ENCODE data around the gene GAL3ST1. TPM values are rescaled to one million over a fixed set of nuclear protein-coding genes. Genes with fewer than 3 reads are reported as not detected.
"Not testable (repeated sequence)": the region's sequence is repeated elsewhere in the genome, so short reads cannot be mapped to it uniquely, and the experiment has no call there.

GAL3ST1 gene, protein sequence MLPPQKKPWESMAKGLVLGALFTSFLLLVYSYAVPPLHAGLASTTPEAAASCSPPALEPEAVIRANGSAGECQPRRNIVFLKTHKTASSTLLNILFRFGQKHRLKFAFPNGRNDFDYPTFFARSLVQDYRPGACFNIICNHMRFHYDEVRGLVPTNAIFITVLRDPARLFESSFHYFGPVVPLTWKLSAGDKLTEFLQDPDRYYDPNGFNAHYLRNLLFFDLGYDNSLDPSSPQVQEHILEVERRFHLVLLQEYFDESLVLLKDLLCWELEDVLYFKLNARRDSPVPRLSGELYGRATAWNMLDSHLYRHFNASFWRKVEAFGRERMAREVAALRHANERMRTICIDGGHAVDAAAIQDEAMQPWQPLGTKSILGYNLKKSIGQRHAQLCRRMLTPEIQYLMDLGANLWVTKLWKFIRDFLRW
- polyA plus RNA-seq (2011; rRNA removed) (not detected in 2 replicates), polyA minus RNA-seq (2011; rRNA and poly(A)+ RNA removed) (not detected in 2 replicates)

DNA sequence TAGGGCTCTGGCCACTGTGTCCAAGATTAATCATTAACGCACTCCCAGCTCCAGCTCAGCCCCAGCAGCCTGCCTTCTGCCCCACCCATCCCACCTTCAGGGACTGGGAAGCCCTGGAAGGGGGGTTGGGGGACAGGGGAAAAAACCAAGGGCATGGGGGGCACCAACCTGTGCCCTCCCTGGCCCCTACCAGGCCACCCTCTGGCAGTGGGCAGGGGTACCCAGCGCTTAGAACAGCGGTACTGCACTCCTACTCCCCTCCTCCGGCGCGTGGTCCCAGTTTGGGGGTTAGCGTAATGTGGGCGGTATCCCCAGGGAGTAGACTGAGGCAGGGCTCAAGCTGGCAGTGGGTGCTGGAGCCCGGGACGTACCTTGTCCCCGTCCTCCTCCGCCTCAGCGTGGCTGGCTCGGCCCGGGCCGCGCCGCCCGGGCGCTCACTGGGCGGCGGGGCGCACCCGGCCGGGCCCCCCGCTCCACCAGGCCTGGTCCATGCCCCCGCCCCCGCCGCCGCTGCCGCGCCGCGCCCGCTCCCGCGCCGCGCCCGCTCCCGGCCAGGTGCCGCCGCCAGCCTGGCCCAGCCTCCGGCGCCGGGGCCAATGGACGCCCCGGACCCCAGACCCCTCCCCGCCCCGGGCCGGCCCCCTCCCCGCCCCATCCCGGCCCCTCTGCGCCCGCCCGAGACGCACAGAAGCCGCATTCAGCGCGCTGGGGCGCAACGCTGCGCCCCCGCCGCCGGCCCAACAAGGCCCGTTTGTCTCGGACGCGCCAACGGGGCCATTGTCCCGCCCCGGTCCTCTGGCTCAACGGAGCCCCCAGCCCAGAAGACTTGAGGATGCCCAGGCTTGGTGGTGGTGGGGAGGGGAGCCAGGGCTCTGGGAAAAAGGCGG is at the start of gene GAL3ST1:
Gene GAL3ST1, minus strand, starts transcription at position 571 of the 887 bp plus-strand sequence. CDS start 17,273 bp downstream, outside the sequence.
- Histone ChIP-seq H3K4me3 (ENCODE audit: low read depth, low read length) (no peak within 1 kb of the TSS), H3K27me3 (ENCODE audit: control insufficient read depth, insufficient read depth, low read length) (peaks cover 7% of the 10 kb centered on the region; the same call in 1 of the 2 replicates), H3K36me3 (ENCODE audit: control insufficient read depth, insufficient read depth, low read length) (peaks cover 22% of the 10 kb centered on the region)
- TF ChIP-seq, protein P1, sequence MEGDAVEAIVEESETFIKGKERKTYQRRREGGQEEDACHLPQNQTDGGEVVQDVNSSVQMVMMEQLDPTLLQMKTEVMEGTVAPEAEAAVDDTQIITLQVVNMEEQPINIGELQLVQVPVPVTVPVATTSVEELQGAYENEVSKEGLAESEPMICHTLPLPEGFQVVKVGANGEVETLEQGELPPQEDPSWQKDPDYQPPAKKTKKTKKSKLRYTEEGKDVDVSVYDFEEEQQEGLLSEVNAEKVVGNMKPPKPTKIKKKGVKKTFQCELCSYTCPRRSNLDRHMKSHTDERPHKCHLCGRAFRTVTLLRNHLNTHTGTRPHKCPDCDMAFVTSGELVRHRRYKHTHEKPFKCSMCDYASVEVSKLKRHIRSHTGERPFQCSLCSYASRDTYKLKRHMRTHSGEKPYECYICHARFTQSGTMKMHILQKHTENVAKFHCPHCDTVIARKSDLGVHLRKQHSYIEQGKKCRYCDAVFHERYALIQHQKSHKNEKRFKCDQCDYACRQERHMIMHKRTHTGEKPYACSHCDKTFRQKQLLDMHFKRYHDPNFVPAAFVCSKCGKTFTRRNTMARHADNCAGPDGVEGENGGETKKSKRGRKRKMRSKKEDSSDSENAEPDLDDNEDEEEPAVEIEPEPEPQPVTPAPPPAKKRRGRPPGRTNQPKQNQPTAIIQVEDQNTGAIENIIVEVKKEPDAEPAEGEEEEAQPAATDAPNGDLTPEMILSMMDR (IDR thresholded peaks at IDR 0.05; ENCODE audit: insufficient read depth, low read depth, low read length): no peak
- ChIA-PET POLR2A (no interaction called here), CTCF (no interaction called here)
- no peak for DNase-seq (ENCODE audit: low read depth)

DNA sequence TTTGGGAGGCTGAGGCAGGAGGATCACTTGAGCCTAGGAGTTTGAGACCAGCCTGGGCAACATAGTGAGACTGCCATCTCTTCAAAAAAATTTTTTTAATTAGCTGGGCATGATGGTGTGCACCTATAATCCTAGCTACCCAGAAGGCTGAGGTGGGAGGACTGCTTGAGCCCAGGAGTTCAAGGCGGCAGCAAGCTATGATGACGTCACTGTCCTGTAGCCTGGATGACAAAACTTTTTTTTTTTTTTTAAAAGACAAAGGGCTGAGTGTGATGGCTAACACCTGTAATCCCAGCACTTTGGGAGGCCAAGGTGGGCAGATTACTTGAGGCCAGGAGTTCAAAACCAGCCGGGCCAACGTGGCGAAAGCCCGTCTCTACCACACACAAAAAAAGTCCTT is 45.4 kb upstream of the GAL3ST1 start:
- not testable (repeated sequence) for H3K36me3 ChIP-seq (ENCODE audit: control insufficient read depth, insufficient read depth, low read length); H3K4me3 ChIP-seq (ENCODE audit: low read depth, low read length); DNase-seq (ENCODE audit: low read depth); H3K27me3 ChIP-seq (ENCODE audit: control insufficient read depth, insufficient read depth, low read length)
- ChIA-PET CTCF (interaction anchor here (1.2 to 2.1 kb wide), 3 partner anchors 14 to 135 kb away, joined by 4 to 13 read pairs (median 5); partner anchors contain the start of gene SLC35E4), POLR2A (interaction anchor here (0.6 kb wide), 1 partner anchor 21 kb away, joined by 3 read pairs; no protein-coding TSS in a partner anchor)

DNA sequence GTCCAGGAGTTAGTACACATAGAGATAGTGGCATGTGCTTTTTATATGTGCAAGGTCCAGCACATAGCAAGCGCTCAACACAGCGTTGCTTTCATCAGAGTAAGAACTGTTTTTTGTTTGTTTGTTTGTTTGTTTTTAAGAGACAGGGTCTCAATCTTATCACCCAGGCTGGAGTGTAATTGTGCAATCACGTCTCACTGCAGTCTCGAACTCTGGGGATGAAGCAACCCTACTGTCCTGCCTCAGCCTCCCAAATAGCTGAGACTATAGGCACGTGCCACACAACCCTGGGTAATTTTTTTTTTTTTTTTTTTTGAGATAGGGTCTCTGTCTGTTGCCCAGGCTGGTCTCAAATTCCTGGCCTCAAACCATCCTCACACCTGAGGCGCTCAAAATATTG is 43.4 kb upstream of the GAL3ST1 start:
- Histone ChIP-seq H3K4me3 (ENCODE audit: low read depth, low read length) (no peak overlapping the region), H3K27me3 (ENCODE audit: control insufficient read depth, insufficient read depth, low read length) (no peaks in the 10 kb centered on the region; the same call in 1 of the 2 replicates), H3K36me3 (ENCODE audit: control insufficient read depth, insufficient read depth, low read length) (no peaks in the 10 kb centered on the region)
- CTCF ChIA-PET: interaction anchor here (1.0 to 2.1 kb wide), 2 partner anchors 16 to 137 kb away, joined by 4 to 5 read pairs; no protein-coding TSS in a partner anchor
- POLR2A ChIA-PET: no interaction called here
- TF ChIP-seq, protein P1 (IDR thresholded peaks at IDR 0.05; ENCODE audit: insufficient read depth, low read depth, low read length): no peak
- no peak for DNase-seq (ENCODE audit: low read depth)

DNA sequence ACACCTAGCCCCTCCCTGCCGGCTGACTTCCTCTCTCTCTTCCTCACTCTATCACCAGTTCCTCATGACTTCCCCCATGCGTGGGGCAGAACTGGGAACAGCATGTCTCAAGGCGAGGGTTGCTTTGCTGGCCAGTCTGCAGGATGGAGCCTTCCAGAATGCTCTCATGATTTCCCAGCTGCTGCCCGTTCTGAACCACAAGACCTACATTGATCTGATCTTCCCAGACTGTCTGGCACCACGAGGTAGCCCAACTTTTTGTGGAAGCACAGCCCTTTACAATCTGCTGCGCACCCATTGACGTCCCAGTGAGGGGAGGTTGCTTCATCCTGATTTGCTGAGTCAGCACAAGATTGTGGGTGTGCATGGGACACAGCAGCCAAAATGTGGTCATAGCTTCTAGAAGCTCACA is 41.1 kb upstream of the GAL3ST1 start:
- Histone ChIP-seq H3K27me3 (ENCODE audit: control insufficient read depth, insufficient read depth, low read length) (no peaks in the 10 kb centered on the region; the same call in 1 of the 2 replicates), H3K36me3 (ENCODE audit: control insufficient read depth, insufficient read depth, low read length) (no peaks in the 10 kb centered on the region), H3K4me3 (ENCODE audit: low read depth, low read length) (no peak overlapping the region)
- POLR2A ChIA-PET: no interaction called here
- no peak for DNase-seq (ENCODE audit: low read depth)
- TF ChIP-seq, protein P1 (IDR thresholded peaks at IDR 0.05; ENCODE audit: insufficient read depth, low read depth, low read length): no peak
- CTCF ChIA-PET: interaction anchor here (1.0 to 2.7 kb wide), 2 partner anchors 19 to 140 kb away, joined by 3 to 9 read pairs; no protein-coding TSS in a partner anchor

DNA sequence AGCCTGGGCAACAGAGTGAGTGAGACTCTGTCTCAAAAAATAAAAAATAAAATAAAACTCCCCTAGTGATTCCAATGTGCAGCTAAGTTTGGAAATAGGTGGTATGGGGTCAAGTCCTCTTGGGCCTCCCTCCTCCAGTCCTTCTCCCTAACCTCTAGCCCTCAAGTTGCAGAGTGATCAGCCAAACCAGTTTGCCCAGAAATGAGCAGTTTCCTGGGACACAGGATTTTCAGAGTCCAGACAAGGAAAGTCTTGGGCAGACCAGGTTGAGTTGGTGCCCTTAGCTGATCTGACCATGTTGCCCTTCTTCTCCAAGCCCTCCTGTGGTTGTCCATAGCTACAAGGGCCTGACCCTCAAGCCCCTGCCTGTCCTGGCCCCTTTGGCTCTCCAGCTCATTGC is 40.4 kb upstream of the GAL3ST1 start:
- ChIA-PET POLR2A (no interaction called here), CTCF (interaction anchor here (0.7 to 2.7 kb wide), 4 partner anchors 10 to 276 kb away, joined by 3 to 9 read pairs (median 3); no protein-coding TSS in a partner anchor)
- TF ChIP-seq, protein P1 (IDR thresholded peaks at IDR 0.05; ENCODE audit: insufficient read depth, low read depth, low read length): no peak
- Histone ChIP-seq H3K27me3 (ENCODE audit: control insufficient read depth, insufficient read depth, low read length) (no peaks in the 10 kb centered on the region; the same call in 1 of the 2 replicates), H3K4me3 (ENCODE audit: low read depth, low read length) (no peak overlapping the region), H3K36me3 (ENCODE audit: control insufficient read depth, insufficient read depth, low read length) (no peaks in the 10 kb centered on the region)
- no peak for DNase-seq (ENCODE audit: low read depth)
